ENCODE data around the gene TRA2B. TPM values are rescaled to one million over a fixed set of nuclear protein-coding genes. Genes with fewer than 3 reads are reported as not detected.

TRA2B gene
- polyA plus RNA-seq, 2 donors: 56.6 to 71.1 TPM

Other genes starting within 250 kb of the TRA2B start
- gene IGF2BP2, start 113.0 kb downstream of the TRA2B start, polyA plus RNA-seq: under 1 TPM; 0.62 to 0.86 TPM
- gene ETV5, start 171.1 kb upstream of the TRA2B start, polyA plus RNA-seq: 1 to 10 TPM; 1.0 to 2.0 TPM

Data from esophagus (tissue), 2 donors.